HG02571 (cell line): ENCODE data around the gene MBNL3.

Source experiments
- ATAC-seq: cut with Tn5 transposase; IDR thresholded peaks from one replicate; pipeline ENCODE4 v1.9.1; 2021; ENCODE audit warnings: mild to moderate bottlenecking, moderate library complexity; ENCODE audit not compliant: unreplicated experiment

MBNL3 gene, protein sequence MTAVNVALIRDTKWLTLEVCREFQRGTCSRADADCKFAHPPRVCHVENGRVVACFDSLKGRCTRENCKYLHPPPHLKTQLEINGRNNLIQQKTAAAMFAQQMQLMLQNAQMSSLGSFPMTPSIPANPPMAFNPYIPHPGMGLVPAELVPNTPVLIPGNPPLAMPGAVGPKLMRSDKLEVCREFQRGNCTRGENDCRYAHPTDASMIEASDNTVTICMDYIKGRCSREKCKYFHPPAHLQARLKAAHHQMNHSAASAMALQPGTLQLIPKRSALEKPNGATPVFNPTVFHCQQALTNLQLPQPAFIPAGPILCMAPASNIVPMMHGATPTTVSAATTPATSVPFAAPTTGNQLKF

DNA sequence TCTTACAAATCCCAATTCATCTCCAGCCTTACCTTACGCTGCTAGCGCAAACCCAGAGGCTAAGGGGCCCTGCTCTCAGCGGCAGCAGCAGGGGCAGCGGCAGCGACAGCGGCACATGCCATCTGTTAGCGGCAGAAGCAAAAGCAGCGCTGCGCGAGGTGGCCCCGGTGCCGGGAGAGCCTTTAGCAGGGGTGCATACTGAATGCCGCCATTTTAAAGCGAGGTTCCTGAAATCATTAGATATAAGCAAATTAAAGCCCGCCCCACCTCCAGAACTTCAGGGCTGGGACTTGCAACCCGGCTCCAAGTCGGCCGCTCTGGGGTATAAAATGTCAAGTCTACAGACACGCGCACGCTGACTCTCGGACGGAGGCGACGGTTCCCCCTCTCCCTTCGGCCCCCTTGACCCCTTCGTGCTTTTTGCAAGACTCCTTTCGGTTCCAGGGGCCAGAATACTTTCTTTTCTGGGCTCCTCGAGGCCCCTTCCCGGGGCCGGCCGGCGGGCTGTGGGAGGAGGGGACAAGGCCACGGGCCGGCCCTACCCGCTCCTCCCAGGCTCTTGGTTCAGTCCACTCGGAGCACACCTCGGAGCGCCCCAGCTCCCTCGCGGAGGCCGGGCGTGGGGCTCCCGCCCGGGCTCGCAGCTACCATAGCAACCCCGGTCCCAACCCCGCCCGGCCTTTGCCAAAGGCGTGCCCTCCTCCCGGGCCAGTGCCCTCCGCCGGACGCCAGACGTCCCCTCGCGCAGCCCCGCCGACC is at the start of gene MBNL3:
Gene MBNL3, minus strand, starts transcription at position 220 of the 759 bp plus-strand sequence. CDS start 49,427 bp downstream, outside the sequence.
- ATAC-seq, result peak; percentile 57

- ATAC-seq, result no peak
Observed at GRCh38 chrX:132533409-132533808, 44.6 kb upstream of the MBNL3 start.

GRCh38 chrX:132532913-132533312 is 44.1 kb upstream of the MBNL3 start:
- no peak for ATAC-seq

DNA sequence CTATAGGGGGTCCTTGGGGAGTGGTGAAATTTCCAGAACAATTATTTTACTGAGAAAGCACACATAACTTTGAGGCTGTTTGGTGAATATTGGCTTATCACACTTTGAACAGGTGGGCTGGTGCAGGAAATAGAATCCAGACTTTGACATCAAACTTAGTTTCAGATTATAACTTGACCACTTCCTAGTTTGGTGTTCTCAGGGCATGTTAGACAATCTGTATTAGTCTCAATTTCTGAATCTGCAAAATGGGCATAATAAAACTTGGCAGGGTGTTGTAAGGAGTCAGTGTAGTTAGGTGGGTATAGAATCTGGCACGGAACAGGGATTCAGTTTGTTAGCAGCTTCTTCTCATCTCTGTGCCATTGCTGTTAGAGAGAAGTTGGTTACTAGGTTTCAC is 43.3 kb upstream of the MBNL3 start:
- no peak for ATAC-seq

DNA sequence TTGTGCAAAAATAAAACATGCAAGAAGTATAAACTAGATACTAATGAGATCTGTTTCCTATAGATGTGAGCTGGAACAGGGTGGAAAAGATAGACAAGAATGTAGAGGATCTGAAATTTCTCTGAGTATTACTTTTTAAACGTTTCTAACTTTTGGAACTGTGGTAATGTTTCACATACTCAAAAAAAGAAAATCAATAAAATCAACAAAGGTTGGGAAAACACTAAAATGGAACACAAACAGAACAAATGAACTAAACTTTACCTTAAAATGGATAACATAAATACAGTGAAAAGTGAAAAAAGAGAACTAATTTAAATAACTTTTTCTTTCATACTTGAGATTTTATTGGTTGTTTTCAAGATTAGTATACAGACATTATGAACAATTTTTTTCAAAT is 32.0 kb upstream of the MBNL3 start:
- no peak for ATAC-seq

GRCh38 chrX:132520213-132520612 is 31.4 kb upstream of the MBNL3 start:
- ATAC-seq, result no peak

GRCh38 chrX:132518401-132518800 is 29.6 kb upstream of the MBNL3 start:
- ATAC-seq, result no peak

DNA sequence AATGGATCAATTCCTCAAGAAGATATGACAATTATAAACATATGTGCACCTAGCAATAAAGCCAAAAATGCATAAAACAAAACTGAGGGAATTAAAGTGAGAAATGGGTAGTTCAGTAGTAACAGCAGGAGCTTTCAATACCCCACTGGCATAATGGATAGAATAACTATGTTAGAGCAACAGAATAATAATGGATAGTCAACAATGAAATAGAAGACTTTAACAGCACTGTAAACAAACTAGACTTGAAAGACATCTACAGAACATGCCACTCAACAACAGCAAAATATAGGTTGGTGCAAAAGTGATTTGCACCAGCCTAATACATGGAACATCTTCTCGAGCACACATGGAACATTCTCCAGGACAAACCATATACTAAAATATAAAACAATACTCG is 20.0 kb upstream of the MBNL3 start:
- no peak for ATAC-seq

DNA sequence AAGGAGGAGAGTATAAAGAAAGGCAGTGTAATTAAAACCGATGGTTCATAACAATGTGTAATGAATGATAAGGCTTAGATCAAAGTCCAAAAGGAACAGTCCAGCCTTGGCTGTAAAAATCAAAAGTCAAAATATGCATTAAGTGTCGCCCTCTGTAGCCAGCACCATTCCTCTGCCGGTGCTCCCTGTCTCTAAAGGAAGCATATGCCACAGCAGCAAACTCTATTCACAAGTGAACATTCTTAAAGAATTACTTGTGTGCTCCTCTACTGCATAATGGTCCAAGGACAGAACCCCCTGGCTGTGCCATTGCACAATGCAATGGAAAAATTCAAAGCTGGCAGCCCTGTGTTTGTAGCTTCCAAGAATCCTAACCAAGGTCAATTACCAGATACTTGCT is 16.3 kb upstream of the MBNL3 start:
- ATAC-seq, result no peak

- no peak for ATAC-seq
Observed at GRCh38 chrX:132504417-132504816, 15.6 kb upstream of the MBNL3 start.

GRCh38 chrX:132501606-132502005 is 12.8 kb upstream of the MBNL3 start:
- no peak for ATAC-seq

DNA sequence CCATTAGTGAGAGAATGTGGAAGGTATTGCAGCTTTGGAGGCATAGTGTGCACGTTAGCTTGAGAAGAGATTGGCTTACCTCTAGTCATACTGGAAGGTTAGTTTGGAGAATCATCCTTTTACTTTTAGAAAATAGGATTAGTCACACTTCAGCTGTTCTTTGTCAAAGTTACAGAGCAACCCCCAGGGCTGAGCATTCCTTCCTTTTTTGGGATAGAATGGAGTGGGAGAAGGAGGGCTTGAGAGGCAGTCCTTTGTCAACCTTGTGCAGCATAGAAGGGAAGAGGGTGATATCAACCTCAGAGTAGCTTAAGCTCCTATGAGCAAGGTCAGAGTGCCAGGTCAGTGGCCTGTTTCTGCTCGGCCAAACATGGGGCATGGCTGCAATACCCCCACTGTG is 8.6 kb upstream of the MBNL3 start:
- no peak for ATAC-seq

DNA sequence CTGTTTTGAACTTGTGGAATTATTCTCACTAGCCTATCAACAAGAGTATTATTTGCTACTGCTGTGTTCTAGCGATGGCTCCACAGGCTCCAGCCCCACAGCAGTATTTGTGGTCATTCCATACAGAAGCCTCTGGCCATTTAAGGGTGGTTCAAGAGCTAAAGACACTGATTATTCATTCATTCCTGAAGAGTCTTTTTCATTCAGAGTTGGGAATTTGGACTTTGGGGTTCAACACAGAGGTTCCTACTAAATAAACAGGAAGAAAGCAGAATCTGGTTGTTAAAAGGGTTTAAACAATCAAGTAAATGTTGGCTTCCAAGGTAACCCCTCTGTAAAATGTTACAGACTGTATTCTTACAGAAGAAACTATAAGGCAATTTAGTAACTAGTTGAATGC is 4.3 kb upstream of the MBNL3 start:
- ATAC-seq, result no peak

GRCh38 chrX:132491191-132491590 is 2.4 kb upstream of the MBNL3 start:
- no peak for ATAC-seq

DNA sequence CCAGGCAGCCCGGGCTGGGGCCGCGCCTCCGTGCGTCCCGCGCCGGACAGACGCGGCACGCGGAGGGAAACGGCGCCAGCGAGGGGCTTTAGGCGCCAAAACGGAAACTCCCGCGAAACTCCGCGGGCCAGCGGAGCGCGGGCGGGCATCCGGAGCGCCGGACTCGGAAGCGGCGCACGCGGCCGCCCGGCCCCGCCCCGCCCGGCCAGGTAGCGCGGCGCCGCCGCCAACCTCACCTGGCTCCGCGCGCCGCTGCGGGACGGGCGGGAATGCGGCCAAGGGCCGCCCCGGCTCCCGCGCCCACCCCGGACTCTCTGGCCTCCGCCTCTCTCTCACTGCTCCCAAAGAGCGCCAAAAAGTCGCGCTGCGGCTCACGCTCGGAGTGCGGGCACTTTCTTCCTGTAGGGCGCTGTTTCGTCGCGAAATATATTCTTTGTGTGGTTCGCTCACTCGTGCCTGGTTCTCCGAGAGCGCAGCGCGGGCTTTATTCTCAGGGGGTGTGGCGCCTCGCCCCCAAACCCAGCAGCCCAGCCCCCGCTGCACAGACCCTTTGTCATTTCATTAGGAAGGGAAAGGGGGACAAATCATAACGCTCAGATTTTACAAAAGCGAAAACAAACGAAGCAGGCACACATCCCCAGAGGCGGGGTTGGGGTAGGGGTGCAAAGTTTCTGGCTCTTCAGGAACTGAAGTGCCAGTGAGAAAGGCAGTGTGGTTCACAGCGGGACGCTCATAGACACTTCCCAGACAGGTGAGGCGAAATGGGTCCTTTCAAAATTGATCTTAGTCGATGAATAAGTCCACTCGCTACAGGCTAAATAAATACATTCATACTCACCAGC is 961 bp upstream of the MBNL3 start:
- peak; percentile 25 for ATAC-seq

DNA sequence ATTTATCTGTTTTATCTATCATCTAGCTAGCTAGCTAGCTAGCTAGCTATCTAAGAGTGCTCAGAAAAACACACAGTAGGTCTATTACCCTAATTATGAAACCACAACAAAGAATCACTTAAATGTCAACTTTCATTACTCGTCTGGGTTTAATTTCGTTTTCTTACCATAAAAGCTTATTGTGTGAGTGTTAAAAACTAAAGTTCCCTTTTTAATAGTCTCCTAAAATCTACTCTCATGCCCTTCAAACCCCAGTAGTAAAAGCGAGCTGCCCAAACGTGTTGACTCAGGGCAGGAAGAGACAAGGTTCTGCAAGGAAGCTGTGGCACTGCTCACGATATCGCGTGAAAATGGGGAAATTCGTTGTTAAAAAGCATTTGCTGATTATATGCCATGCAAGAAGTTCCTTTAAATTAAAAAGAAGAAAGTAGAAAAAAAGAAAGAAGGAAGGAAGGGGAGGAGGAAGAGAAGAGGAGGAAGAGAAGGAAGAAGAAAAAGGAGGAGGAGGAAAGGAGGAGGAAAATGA is 595 bp downstream of the MBNL3 start:
- no peak for ATAC-seq

DNA sequence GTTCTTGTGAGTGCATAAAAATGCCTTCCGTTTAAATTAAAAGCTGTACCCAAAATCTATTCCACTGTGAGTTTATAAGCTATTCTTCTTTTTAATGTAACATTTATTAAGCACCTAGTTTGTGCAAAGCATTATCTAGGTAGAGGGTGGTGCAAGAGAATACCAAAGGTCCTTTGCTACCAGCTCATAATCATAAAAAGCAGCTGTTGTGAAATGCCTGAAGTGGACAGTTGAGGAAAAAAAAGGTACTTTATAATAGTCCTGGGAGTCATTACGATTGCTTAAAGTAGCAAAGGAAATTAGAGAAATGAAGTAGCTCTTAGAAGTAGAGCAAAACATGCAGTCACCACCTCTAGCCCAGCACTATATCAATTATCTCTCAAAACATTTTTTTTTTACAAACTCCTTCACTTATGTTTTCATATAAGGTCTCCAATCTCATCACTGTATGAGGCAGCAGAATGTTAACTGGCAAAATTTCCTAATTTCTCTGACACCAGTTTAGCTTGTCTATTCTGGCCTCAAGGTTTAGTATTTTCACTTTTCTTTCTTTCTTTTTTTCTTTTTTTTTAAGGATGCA is 2.1 kb downstream of the MBNL3 start:
- no peak for ATAC-seq

DNA sequence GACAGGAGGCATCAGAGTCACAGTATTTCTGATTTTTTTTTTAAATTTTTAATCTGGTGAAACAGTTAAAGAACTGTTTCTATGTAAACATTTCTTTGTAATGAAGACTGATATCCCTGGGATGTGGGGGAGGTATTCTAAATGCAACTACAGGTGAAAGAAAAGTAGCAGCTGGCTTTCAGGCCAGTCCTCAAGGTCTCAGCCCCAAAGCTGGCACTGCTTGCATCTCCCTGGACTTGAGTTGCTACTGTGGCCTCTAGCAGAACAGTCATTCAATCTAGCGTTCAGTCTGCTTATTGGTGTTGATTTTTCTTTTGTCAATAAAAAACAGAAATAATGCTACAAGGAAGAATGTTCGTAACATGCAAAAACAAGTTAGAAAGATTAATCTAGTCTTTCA is 4.9 kb downstream of the MBNL3 start:
- no peak for ATAC-seq

DNA sequence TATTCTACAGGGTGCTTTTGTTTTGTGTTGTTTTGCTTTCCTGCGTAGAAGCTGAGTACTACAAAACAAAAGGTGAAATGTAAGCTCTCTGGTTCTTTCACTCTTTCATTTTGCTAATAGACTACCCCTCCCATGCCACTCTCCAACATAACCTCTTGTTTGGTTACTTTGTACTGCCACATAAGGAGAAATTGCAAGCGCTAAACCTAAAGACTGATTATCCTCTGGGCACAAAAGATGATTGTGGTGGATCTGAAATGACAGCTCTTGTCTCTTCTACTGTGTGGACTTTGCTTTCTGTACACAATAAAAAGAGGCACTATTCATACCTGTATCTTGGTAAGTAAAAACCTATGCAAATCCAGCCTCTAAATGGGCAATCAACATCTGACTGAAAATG is 5.3 kb downstream of the MBNL3 start:
- no peak for ATAC-seq

DNA sequence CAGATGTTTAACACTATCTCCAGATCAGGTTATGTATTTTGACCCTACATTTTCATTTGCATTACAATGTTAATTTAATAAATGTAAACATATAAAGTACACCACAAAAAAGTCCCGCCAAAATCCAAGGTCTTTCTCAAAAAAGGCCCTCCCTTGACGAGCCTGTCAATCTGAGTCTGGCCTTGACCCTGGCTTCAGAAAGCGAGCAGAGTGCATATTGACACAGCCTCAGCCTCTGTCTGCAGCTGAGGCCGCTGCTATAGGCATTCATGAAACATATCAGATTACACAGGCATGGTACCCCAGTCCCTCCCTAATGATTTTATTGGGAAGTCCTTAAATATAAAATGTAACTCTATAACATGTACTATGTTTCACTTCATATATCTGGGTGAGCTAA is 6.2 kb downstream of the MBNL3 start:
- ATAC-seq, result no peak

DNA sequence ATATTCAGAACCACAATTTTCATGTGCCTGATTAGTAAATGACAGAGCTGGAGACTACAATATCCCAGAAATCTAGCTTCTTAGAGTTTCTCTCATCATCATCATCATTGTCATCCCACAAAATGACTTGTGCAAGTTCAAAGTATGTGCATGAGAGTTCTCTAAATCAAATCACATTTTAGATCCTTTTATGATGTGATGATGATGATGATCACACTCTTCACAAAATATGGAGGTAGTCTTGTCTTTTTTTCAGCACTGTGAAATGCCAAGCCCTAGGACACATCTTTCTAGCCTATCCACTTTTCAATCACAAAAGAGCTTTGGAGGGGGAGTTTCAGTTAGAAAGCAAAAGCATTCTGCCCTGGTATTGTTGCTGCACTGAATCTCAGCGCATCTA is 7.4 kb downstream of the MBNL3 start:
- no peak for ATAC-seq
